ENCODE measurements around the gene SAMD4A.

Gene SAMD4A

GRCh38 chr14:54599966-54600716 is 33.2 kb downstream of the SAMD4A start:
- peak overlapping the region in 2 of 3 experiments; percentile 0 to 52 for H3K27ac Mint-ChIP-seq
- H3K4me3 Mint-ChIP-seq, result no peak overlapping the region
- H3K36me3 Mint-ChIP-seq (ENCODE audit: low read depth), result no peaks in the 10 kb centered on the region
- no peaks in the 10 kb centered on the region for H3K27me3 Mint-ChIP-seq (ENCODE audit: low read depth)
- no peaks in the 10 kb centered on the region for H3K9me3 Mint-ChIP-seq
- H3K4me1 Mint-ChIP-seq, result peaks cover 22% of the 10 kb centered on the region
- TF ChIP-seq CTCF (IDR thresholded peaks at IDR 0.05; ENCODE audit: unreplicated experiment in 3 of 3), result no peak

- no peaks in the 10 kb centered on the region for H3K27me3 Mint-ChIP-seq (ENCODE audit: low read depth)
- H3K27ac Mint-ChIP-seq, result no peak overlapping the region
- H3K4me3 Mint-ChIP-seq, result no peak overlapping the region
- H3K4me1 Mint-ChIP-seq, result peaks cover 22% of the 10 kb centered on the region
- TF ChIP-seq CTCF (IDR thresholded peaks at IDR 0.05; ENCODE audit: unreplicated experiment in 3 of 3), result no peak
- H3K36me3 Mint-ChIP-seq (ENCODE audit: low read depth), result no peaks in the 10 kb centered on the region
- H3K9me3 Mint-ChIP-seq, result no peaks in the 10 kb centered on the region
These were observed 33.8 kb downstream of the SAMD4A start for GRCh38 chr14:54600717-54601109.

GRCh38 chr14:54603362-54603761 is 36.4 kb downstream of the SAMD4A start:
- Mint-ChIP-seq H3K27ac (no peak overlapping the region), H3K9me3 (peaks cover 7% of the 10 kb centered on the region), H3K4me1 (peaks cover 22% of the 10 kb centered on the region), H3K36me3 (ENCODE audit: low read depth) (peaks cover 6% of the 10 kb centered on the region), H3K27me3 (ENCODE audit: low read depth) (no peaks in the 10 kb centered on the region), H3K4me3 (no peak overlapping the region)
- TF ChIP-seq CTCF (IDR thresholded peaks at IDR 0.05; ENCODE audit: unreplicated experiment in 3 of 3), result no peak

- H3K4me3 Mint-ChIP-seq, result no peak overlapping the region
- no peak for TF ChIP-seq CTCF (IDR thresholded peaks at IDR 0.05; ENCODE audit: unreplicated experiment in 3 of 3)
These were observed 39.2 kb downstream of the SAMD4A start for GRCh38 chr14:54606178-54606577.

GRCh38 chr14:54606631-54607133 is 39.8 kb downstream of the SAMD4A start:
- H3K9me3 Mint-ChIP-seq, result peaks cover 11% of the 10 kb centered on the region
- H3K4me1 Mint-ChIP-seq, result no peaks in the 10 kb centered on the region
- TF ChIP-seq CTCF (IDR thresholded peaks at IDR 0.05; ENCODE audit: unreplicated experiment in 3 of 3), result no peak
- no peak overlapping the region for H3K4me3 Mint-ChIP-seq
- H3K27ac Mint-ChIP-seq, result no peak overlapping the region
- H3K27me3 Mint-ChIP-seq (ENCODE audit: low read depth), result no peaks in the 10 kb centered on the region
- H3K36me3 Mint-ChIP-seq (ENCODE audit: low read depth), result peaks cover 15% of the 10 kb centered on the region

More at GRCh38 chr14:54606178-54606577, 39.2 kb downstream of the SAMD4A start:
- H3K36me3 Mint-ChIP-seq (ENCODE audit: low read depth), result peaks cover 15% of the 10 kb centered on the region
- H3K4me1 Mint-ChIP-seq, result peaks cover 3% of the 10 kb centered on the region
- no peaks in the 10 kb centered on the region for H3K27me3 Mint-ChIP-seq (ENCODE audit: low read depth)
- peaks cover 11% of the 10 kb centered on the region for H3K9me3 Mint-ChIP-seq
- H3K27ac Mint-ChIP-seq, result no peak overlapping the region

GRCh38 chr14:54609576-54609975 is 42.6 kb downstream of the SAMD4A start:
- peaks cover 15% of the 10 kb centered on the region for H3K36me3 Mint-ChIP-seq (ENCODE audit: low read depth)
- no peak for TF ChIP-seq CTCF (IDR thresholded peaks at IDR 0.05; ENCODE audit: unreplicated experiment in 3 of 3)
- no peaks in the 10 kb centered on the region for H3K4me1 Mint-ChIP-seq
- no peaks in the 10 kb centered on the region for H3K27me3 Mint-ChIP-seq (ENCODE audit: low read depth)
- H3K9me3 Mint-ChIP-seq, result peaks cover 11% of the 10 kb centered on the region
- H3K4me3 Mint-ChIP-seq, result no peak overlapping the region
- no peak overlapping the region for H3K27ac Mint-ChIP-seq
